H1 (cell line): Measurements from ENCODE around the gene MAP2K7.

Source experiments
- CTCF ChIP-seq, 3 experiments: IDR thresholded peaks; 1 replicate in 2 of 3; 2 replicates in 1 of 3; pipeline versions ENCODE4 v1.5.1 to v1.6.1; 2011; ENCODE audit warnings: low read length in 3 of 3, mild to moderate bottlenecking in 3 of 3, inconsistent platforms in 2 of 3, low read depth in 1 of 3, moderate library complexity in 1 of 3; ENCODE audit not compliant: insufficient read depth in 1 of 3; ENCODE audit errors: control extremely low read depth in 1 of 3
- EZH2 ChIP-seq: fragments of 200-600 bp; sonication (generic); IDR thresholded peaks from 2 replicates; pipeline ENCODE4 v1.7.1; 2012; ENCODE audit warnings: low read depth, mild to moderate bottlenecking, moderate library complexity, low read length, inconsistent platforms; ENCODE audit not compliant: severe bottlenecking
- GABPA ChIP-seq: IDR thresholded peaks from 2 replicates; pipeline ENCODE4 v1.6.1; 2011; ENCODE audit warnings: mild to moderate bottlenecking, low read length, moderate library complexity, borderline replicate concordance; ENCODE audit not compliant: insufficient read depth

- TF ChIP-seq GABPA (no peak), CTCF (IDR thresholded peaks at IDR 0.05; ENCODE audit: control extremely low read depth in 1 of 3, insufficient read depth in 1 of 3, low read depth in 1 of 3, low read length in 3 of 3) (peak; percentile 9 to 31 (median 31); a peak in 3 of 4 replicates), EZH2 (no peak)
Observed at GRCh38 chr19:7861619-7862412, 41.9 kb upstream of the MAP2K7 start.
